ENCODE results near the gene C1QL4. TPM values are rescaled to one million over a fixed set of nuclear protein-coding genes. Genes with fewer than 3 reads are reported as not detected.

Gene C1QL4
- total RNA-seq, 1 donor from 2014 or later = 2.0 TPM

GRCh38 chr12:49288922-49289555 lies 47.9 kb downstream of the C1QL4 start:
- Histone ChIP-seq H3K36me3 (no peaks in the 10 kb centered on the region), H3K27ac (no peak overlapping the region), H3K27me3 (no peaks in the 10 kb centered on the region), H3K9me3 (no peaks in the 10 kb centered on the region), H3K4me3 (no peak overlapping the region), H3K4me1 (peaks cover 17% of the 10 kb centered on the region)
- TF ChIP-seq POLR2AphosphoS5 (IDR thresholded peaks at IDR 0.05; ENCODE audit: insufficient read depth in 1 of 2, low read depth in 1 of 2) = no peak
- TF ChIP-seq, protein P1, sequence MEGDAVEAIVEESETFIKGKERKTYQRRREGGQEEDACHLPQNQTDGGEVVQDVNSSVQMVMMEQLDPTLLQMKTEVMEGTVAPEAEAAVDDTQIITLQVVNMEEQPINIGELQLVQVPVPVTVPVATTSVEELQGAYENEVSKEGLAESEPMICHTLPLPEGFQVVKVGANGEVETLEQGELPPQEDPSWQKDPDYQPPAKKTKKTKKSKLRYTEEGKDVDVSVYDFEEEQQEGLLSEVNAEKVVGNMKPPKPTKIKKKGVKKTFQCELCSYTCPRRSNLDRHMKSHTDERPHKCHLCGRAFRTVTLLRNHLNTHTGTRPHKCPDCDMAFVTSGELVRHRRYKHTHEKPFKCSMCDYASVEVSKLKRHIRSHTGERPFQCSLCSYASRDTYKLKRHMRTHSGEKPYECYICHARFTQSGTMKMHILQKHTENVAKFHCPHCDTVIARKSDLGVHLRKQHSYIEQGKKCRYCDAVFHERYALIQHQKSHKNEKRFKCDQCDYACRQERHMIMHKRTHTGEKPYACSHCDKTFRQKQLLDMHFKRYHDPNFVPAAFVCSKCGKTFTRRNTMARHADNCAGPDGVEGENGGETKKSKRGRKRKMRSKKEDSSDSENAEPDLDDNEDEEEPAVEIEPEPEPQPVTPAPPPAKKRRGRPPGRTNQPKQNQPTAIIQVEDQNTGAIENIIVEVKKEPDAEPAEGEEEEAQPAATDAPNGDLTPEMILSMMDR (IDR thresholded peaks at IDR 0.05) = no peak
- TF ChIP-seq POLR2A (IDR thresholded peaks at IDR 0.05) = no peak
- intact Hi-C loops (cut with DNase I) = loop anchor here (5.0 kb wide), 1 partner anchor 53 kb away; no protein-coding TSS in a partner anchor
- DNase-seq (ENCODE audit: extremely low spot score in 2 of 2) = no peak

DNA sequence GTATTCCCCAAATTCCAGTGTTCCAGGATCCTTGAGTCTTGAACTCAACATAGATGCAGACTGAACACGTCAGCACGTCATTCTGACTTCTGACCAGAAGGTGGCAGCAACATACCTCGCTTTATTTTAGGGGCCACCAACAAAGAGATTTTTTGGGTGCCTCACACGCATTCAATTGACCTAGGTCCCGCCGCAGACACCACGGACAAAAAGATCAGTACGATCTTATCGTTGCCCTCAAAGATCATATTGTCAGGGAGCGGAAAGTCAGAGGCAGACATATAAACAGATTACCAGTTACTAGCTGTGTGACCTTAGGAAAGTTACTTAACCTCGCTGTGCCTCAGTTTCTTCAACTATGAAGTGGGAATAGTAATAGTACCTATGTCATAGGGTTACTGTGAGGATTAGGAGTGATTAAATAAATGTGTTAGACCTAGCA lies 48.6 kb downstream of the C1QL4 start:
- peaks cover 14% of the 10 kb centered on the region for H3K4me1 ChIP-seq
- no peaks in the 10 kb centered on the region for H3K9me3 ChIP-seq
- intact Hi-C loops (cut with DNase I) = loop anchor here (5.0 kb wide), 1 partner anchor 54 kb away; no protein-coding TSS in a partner anchor
- no peak overlapping the region for H3K27ac ChIP-seq
- TF ChIP-seq POLR2A (IDR thresholded peaks at IDR 0.05) = no peak
- TF ChIP-seq, protein P1 (IDR thresholded peaks at IDR 0.05) = peak; percentile 58 to 82 (median 79)
- H3K36me3 ChIP-seq = no peaks in the 10 kb centered on the region
- no peak for DNase-seq (ENCODE audit: extremely low spot score in 2 of 2)
- no peak overlapping the region for H3K4me3 ChIP-seq
- no peaks in the 10 kb centered on the region for H3K27me3 ChIP-seq

GRCh38 chr12:49287876-49288275 lies 49.1 kb downstream of the C1QL4 start:
- no peaks in the 10 kb centered on the region for H3K27me3 ChIP-seq

DNA sequence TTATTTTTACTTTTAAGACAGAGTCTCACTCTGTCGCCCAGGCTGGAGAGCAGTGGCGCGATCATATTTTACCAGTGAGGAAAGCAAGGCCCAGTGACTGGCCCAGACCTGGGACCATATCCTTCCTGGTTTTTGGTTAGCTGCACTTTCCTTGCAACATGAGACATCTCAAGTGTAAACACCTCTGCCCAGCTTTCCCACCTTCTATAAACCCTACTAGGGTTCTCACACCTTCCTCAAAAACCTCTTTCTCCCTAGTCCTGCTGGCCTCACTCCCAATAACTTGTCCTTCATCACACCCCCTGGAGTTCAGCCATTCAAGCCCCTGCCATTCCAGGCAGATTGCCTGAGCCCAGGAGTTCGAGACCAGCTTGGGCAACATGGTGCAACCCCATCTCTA lies 52.3 kb downstream of the C1QL4 start:
- intact Hi-C loops (cut with DNase I) = loop anchor here (5.0 kb wide), 1 partner anchor 58 kb away; no protein-coding TSS in a partner anchor
- no peak for DNase-seq (ENCODE audit: extremely low spot score in 2 of 2)
- no peaks in the 10 kb centered on the region for H3K27me3 ChIP-seq

More at GRCh38 chr12:49287876-49288275, 49.1 kb downstream of the C1QL4 start:
- Histone ChIP-seq H3K9me3 (no peaks in the 10 kb centered on the region), H3K27ac (no peak overlapping the region), H3K36me3 (no peaks in the 10 kb centered on the region), H3K4me1 (peaks cover 8% of the 10 kb centered on the region), H3K4me3 (no peak overlapping the region)
- TF ChIP-seq, protein P1 (IDR thresholded peaks at IDR 0.05) = no peak
- TF ChIP-seq POLR2AphosphoS5 (IDR thresholded peaks at IDR 0.05; ENCODE audit: insufficient read depth in 1 of 2, low read depth in 1 of 2) (no peak), POLR2A (IDR thresholded peaks at IDR 0.05) (no peak)
- no peak for DNase-seq (ENCODE audit: extremely low spot score in 2 of 2)
- intact Hi-C loops (cut with DNase I) = loop anchor here (5.0 kb wide), 1 partner anchor 54 kb away; no protein-coding TSS in a partner anchor

More for the DNA sequence above, 52.3 kb downstream of the C1QL4 start:
- H3K4me1 ChIP-seq = no peaks in the 10 kb centered on the region
- H3K27ac ChIP-seq = no peak overlapping the region
- TF ChIP-seq POLR2A (IDR thresholded peaks at IDR 0.05) = no peak
- TF ChIP-seq, protein P1 (IDR thresholded peaks at IDR 0.05) = no peak
- no peak for TF ChIP-seq POLR2AphosphoS5 (IDR thresholded peaks at IDR 0.05; ENCODE audit: insufficient read depth in 1 of 2, low read depth in 1 of 2)
- no peaks in the 10 kb centered on the region for H3K9me3 ChIP-seq
- H3K4me3 ChIP-seq = no peak overlapping the region
- H3K36me3 ChIP-seq = no peaks in the 10 kb centered on the region

Measured in vagina (tissue), 2 donors.